Retinal pigment epithelial cell (primary cell): Measurements from ENCODE around the gene PITPNM2.
"Not testable (repeated sequence)": the region's sequence is repeated elsewhere in the genome, so short reads cannot be mapped to it uniquely, and the experiment has no call there.

Experiments
- DNase-seq: peaks from one replicate; pipeline ENCODE4 v3.0.0-alpha.2; 2010; ENCODE audit warnings: low read depth
- H3K4me3 ChIP-seq: 2 replicates; pipeline ENCODE4 v1.5.1; 2011; ENCODE audit warnings: mild to moderate bottlenecking, low read length, control low read depth, moderate library complexity
- CTCF ChIP-seq: conservative IDR thresholded peaks from 2 replicates; pipeline ENCODE4 v1.5.1; 2011; ENCODE audit warnings: low read depth, low read length, control low read depth, inconsistent platforms

PITPNM2 gene

GRCh38 chr12:123104809-123105208 lies 46.1 kb downstream of the PITPNM2 start:
- no peak overlapping the region for H3K4me3 ChIP-seq
- DNase-seq = no peak
- no peak for TF ChIP-seq CTCF

- DNase-seq, H3K4me3 ChIP-seq: not testable (repeated sequence)
These were observed 46.8 kb downstream of the PITPNM2 start for GRCh38 chr12:123104094-123104493.

GRCh38 chr12:123102781-123103503 lies 47.9 kb downstream of the PITPNM2 start:
- TF ChIP-seq CTCF = no peak
- no peak overlapping the region for H3K4me3 ChIP-seq
- no peak for DNase-seq

- no peak for TF ChIP-seq CTCF
- no peak overlapping the region for H3K4me3 ChIP-seq
- DNase-seq = no peak
These were observed 48.5 kb downstream of the PITPNM2 start for GRCh38 chr12:123102366-123102765.

GRCh38 chr12:123101526-123101925 lies 49.4 kb downstream of the PITPNM2 start:
- DNase-seq = no peak
- no peak for TF ChIP-seq CTCF
- H3K4me3 ChIP-seq = no peak overlapping the region
